NOMO-1 treated with dmso at 0.1 percent for 144 hours (cell line): ENCODE data around the gene ZNF628.
"Not testable (repeated sequence)": the region's sequence is repeated elsewhere in the genome, so short reads cannot be mapped to it uniquely, and the experiment has no call there.

Experiments
- DNase-seq: peaks from one replicate; lab custom pipeline; 2025; ENCODE audit not compliant: unreplicated experiment; lab: John Stamatoyannopoulos, UW

ZNF628 gene

GRCh38 chr19:55476100-55476775 is at the start of gene ZNF628:
TSS of gene ZNF628 (plus strand) at chr19:55476617. CDS start at chr19:55479911, 3,294 bp downstream.
- DNase-seq = peak; percentile 94

GRCh38 chr19:55431183-55431582 is 45.2 kb upstream of the ZNF628 start:
- DNase-seq = no peak

- DNase-seq = no peak
These were observed 44.0 kb upstream of the ZNF628 start for GRCh38 chr19:55432241-55432959.

GRCh38 chr19:55433292-55433691 is 43.1 kb upstream of the ZNF628 start:
- no peak for DNase-seq

- no peak for DNase-seq
These were observed 42.0 kb upstream of the ZNF628 start for GRCh38 chr19:55434356-55434919.

- DNase-seq = no peak
These were observed 41.4 kb upstream of the ZNF628 start for GRCh38 chr19:55435020-55435419.

GRCh38 chr19:55436847-55437246 is 39.6 kb upstream of the ZNF628 start:
- no peak for DNase-seq

- DNase-seq = peak; percentile 33
These were observed 39.0 kb upstream of the ZNF628 start for GRCh38 chr19:55437410-55437809.

GRCh38 chr19:55439052-55439451 is 37.4 kb upstream of the ZNF628 start:
- no peak for DNase-seq

- DNase-seq = peak; percentile 63
These were observed 35.9 kb upstream of the ZNF628 start for GRCh38 chr19:55440411-55441105.

GRCh38 chr19:55441319-55441691 is 35.1 kb upstream of the ZNF628 start:
- DNase-seq = peak; percentile 62

- no peak for DNase-seq
These were observed 34.6 kb upstream of the ZNF628 start for GRCh38 chr19:55441692-55442321.

- DNase-seq = no peak
These were observed 34.0 kb upstream of the ZNF628 start for GRCh38 chr19:55442372-55442961.

GRCh38 chr19:55443045-55443823 is 33.2 kb upstream of the ZNF628 start, which contains the start of gene SHISA7:
TSS of gene SHISA7 (minus strand) at chr19:55443300. CDS start at chr19:55442863, 437 bp downstream.
- no peak for DNase-seq

GRCh38 chr19:55443824-55444480 is 32.5 kb upstream of the ZNF628 start:
- no peak for DNase-seq

GRCh38 chr19:55444646-55445045 is 31.8 kb upstream of the ZNF628 start:
- no peak for DNase-seq

- DNase-seq = no peak
These were observed 30.4 kb upstream of the ZNF628 start for GRCh38 chr19:55446060-55446459.

GRCh38 chr19:55447421-55448174 is 28.8 kb upstream of the ZNF628 start:
- DNase-seq = no peak

GRCh38 chr19:55448175-55448490 is 28.3 kb upstream of the ZNF628 start:
- DNase-seq = not testable (repeated sequence)
